Activated CD4-positive, alpha-beta T cell treated with anti-CD3 and anti-CD28 coated beads for 36 hours (primary cell): ENCODE data around the gene RBMS1. TPM values are rescaled to one million over a fixed set of nuclear protein-coding genes. Genes with fewer than 3 reads are reported as not detected.

Experiments
- ATAC-seq: fragments of 200-7000 bp; cut with Tn5 transposase; one replicate; pipeline ENCODE4 v1.10.0; 2021; ENCODE audit warnings: mild to moderate bottlenecking, moderate library complexity
- CTCF ChIA-PET: fragments of 350-600 bp; sonication (Branson Sonifier 250); formaldehyde crosslinking; loops from one replicate; lab custom pipeline; 2021; ENCODE audit warnings: antibody characterized with exemption; lab: Charles Lee
- POLR2A ChIA-PET: fragments of 350-600 bp; sonication (Branson Sonifier 250); formaldehyde crosslinking; loops from one replicate; lab custom pipeline; 2021; ENCODE audit warnings: antibody characterized with exemption, inconsistent platforms; lab: Charles Lee
- DNase-seq: peaks from one replicate; pipeline ENCODE4 v3.0.0-alpha.2; 2020
- H3K27ac Mint-ChIP-seq: one replicate; pipeline ENCODE4 v1.8.0; 2021; ENCODE audit warnings: mixed read lengths
- H3K27me3 Mint-ChIP-seq: one replicate; pipeline ENCODE4 v1.8.0; 2021; ENCODE audit warnings: mixed read lengths
- H3K36me3 Mint-ChIP-seq: one replicate; pipeline ENCODE4 v1.8.0; 2021; ENCODE audit warnings: low read depth, mixed read lengths
- H3K4me1 Mint-ChIP-seq: one replicate; pipeline ENCODE4 v1.8.0; 2021; ENCODE audit warnings: mixed read lengths
- H3K4me3 Mint-ChIP-seq: one replicate; pipeline ENCODE4 v1.8.0; 2021; ENCODE audit warnings: mild to moderate bottlenecking, moderate library complexity, mixed read lengths
- H3K9me3 Mint-ChIP-seq: one replicate; pipeline ENCODE4 v1.8.0; 2021; ENCODE audit warnings: low read depth, mixed read lengths
- intact Hi-C, 2 experiments: fragments of 100-400 bp; cut with DNase I in 1 of 2; cut with micrococcal nuclease in 1 of 2; formaldehyde crosslinking; loops; one replicate each; pipeline versions ENCODE4 v1.14.2 to v1.15.1; 2022 to 2024; cut with DNase I, micrococcal nuclease
- total RNA-seq, 2 experiments: library from RNA; stranded (reverse); gene quantifications; one replicate each; pipeline ENCODE4 v1.2.3, GENCODE V29; 2021

RBMS1 gene
- total RNA-seq, 2 experiments from 2014 or later = 39.3 to 47.7 TPM

DNA sequence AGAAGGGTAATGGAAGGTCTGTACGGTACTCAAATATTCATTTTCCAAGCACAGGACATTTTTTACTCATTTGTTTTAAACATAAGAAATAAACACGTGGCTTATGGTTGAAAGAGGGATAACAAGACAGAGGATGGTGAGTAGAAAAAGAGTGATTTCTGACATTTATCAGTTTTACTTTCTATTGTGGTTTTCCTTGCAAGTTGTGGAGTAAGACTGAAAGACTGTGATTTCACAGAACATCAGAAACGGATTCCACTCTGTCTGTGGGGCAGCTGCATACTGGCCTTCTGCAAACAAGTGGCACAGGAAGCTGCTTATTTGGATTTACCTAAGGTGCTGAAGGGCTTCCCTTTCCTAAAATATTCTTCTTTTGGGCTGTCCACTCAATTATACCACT, 171.3 kb downstream of the RBMS1 start:
- intact Hi-C loops = loop anchor here (1.0 to 10.0 kb wide), 14 partner anchors 21 to 752 kb away; partner anchors contain the start of gene RBMS1 (in 1 of the 2)
- ATAC-seq = peak; percentile 80
- Mint-ChIP-seq H3K36me3 (peaks cover 12% of the 10 kb centered on the region), H3K4me3 (no peak overlapping the region), H3K27ac (peak overlapping the region; percentile 11), H3K9me3 (no peaks in the 10 kb centered on the region), H3K4me1 (peaks cover 81% of the 10 kb centered on the region), H3K27me3 (no peaks in the 10 kb centered on the region)
- peak; percentile 56 for DNase-seq
- ChIA-PET CTCF (interaction anchor here (0.6 to 4.6 kb wide), 16 partner anchors 8 to 742 kb away, joined by 3 to 45 read pairs (median 3); no protein-coding TSS in a partner anchor), POLR2A (no interaction called here)

DNA sequence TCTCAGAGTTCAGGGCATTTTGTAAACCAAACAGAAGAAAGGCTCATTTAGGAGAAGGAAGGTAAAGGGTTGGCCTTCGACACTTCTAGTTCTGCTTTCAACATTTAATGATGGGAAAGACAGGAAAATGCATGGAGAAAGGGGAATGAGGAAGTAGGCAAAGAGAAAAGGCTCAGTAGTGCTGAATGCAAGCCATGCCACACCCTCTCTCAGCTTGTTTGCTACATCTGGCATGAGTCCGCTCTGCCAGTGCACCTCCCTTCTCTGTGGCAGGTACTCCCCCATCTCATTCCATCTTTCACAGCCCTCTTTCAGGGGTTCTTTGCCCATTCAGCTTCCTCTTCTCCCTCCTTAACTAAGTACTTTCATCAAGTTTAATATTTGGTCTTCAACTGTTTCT, 172.6 kb downstream of the RBMS1 start:
- intact Hi-C loops = loop anchor here (5.0 to 10.0 kb wide), 4 partner anchors 86 to 754 kb away; no protein-coding TSS in a partner anchor
- peak overlapping the region; percentile 8 for H3K27ac Mint-ChIP-seq

DNA sequence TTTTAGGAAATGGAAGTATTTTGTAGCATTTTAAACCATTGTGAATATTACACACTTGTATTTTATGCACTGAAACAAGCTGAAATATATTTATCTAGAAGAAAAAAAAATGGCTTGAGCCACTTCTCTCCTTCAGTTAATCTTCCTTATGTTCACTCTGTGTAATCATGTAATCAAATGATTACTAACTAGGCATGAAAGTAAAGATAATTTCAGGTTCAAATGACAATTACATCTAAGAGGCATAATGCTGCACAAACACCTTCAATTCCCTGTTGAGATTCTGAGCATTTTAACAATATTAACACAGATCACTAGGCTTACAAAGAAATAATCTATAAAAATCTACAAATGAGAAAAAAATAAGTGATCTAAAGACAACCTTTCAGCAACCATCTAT, 173.9 kb downstream of the RBMS1 start:
- H3K36me3 Mint-ChIP-seq = peaks cover 14% of the 10 kb centered on the region
- intact Hi-C loops = loop anchor here (5.0 to 10.0 kb wide), 4 partner anchors 88 to 755 kb away; no protein-coding TSS in a partner anchor
- H3K9me3 Mint-ChIP-seq = no peaks in the 10 kb centered on the region
- ChIA-PET POLR2A (no interaction called here), CTCF (interaction anchor here (0.6 to 1.7 kb wide), 5 partner anchors 9 to 312 kb away, joined by 3 to 5 read pairs (median 3); no protein-coding TSS in a partner anchor)
- peaks cover 74% of the 10 kb centered on the region for H3K4me1 Mint-ChIP-seq
- no peak overlapping the region for H3K27ac Mint-ChIP-seq
- DNase-seq = no peak
- no peak overlapping the region for H3K4me3 Mint-ChIP-seq
- no peaks in the 10 kb centered on the region for H3K27me3 Mint-ChIP-seq
- no peak for ATAC-seq

More for the DNA sequence above, 172.6 kb downstream of the RBMS1 start:
- no peak overlapping the region for H3K4me3 Mint-ChIP-seq
- ATAC-seq (no peak), DNase-seq (no peak)
- ChIA-PET POLR2A (no interaction called here), CTCF (interaction anchor here (0.7 to 1.7 kb wide), 6 partner anchors 15 to 66 kb away, joined by 3 to 5 read pairs (median 3); no protein-coding TSS in a partner anchor)
- peaks cover 14% of the 10 kb centered on the region for H3K36me3 Mint-ChIP-seq
- H3K4me1 Mint-ChIP-seq = peaks cover 84% of the 10 kb centered on the region
- no peaks in the 10 kb centered on the region for H3K9me3 Mint-ChIP-seq
- no peaks in the 10 kb centered on the region for H3K27me3 Mint-ChIP-seq

DNA sequence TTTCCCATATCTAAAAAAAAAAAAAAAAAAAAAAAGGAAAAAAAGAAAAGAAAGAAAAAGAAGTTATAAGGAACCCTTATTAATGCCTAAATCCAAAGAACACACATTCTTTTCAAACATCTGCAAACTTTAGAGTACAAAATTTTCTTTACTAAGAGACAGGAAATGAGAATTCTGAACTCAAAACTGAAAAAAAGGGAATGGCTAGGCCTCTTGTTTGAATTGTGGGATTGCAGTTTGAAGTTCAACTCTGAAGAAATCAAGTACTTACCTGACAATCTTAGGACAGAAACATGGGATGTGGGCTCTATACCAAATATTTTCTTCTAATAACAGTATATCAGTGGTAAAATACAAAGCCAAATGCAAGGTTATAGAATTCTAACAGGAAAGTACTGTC, 175.4 kb downstream of the RBMS1 start:
- no peaks in the 10 kb centered on the region for H3K9me3 Mint-ChIP-seq
- H3K36me3 Mint-ChIP-seq = peaks cover 17% of the 10 kb centered on the region
- ChIA-PET POLR2A (interaction anchor here (0.7 kb wide), 1 partner anchor 884 kb away, joined by 3 read pairs; no protein-coding TSS in a partner anchor), CTCF (no interaction called here)
- H3K27ac Mint-ChIP-seq = no peak overlapping the region
- ATAC-seq (no peak), DNase-seq (no peak)
- intact Hi-C loops = no loop called here
- peaks cover 63% of the 10 kb centered on the region for H3K4me1 Mint-ChIP-seq
- no peak overlapping the region for H3K4me3 Mint-ChIP-seq
- H3K27me3 Mint-ChIP-seq = no peaks in the 10 kb centered on the region

DNA sequence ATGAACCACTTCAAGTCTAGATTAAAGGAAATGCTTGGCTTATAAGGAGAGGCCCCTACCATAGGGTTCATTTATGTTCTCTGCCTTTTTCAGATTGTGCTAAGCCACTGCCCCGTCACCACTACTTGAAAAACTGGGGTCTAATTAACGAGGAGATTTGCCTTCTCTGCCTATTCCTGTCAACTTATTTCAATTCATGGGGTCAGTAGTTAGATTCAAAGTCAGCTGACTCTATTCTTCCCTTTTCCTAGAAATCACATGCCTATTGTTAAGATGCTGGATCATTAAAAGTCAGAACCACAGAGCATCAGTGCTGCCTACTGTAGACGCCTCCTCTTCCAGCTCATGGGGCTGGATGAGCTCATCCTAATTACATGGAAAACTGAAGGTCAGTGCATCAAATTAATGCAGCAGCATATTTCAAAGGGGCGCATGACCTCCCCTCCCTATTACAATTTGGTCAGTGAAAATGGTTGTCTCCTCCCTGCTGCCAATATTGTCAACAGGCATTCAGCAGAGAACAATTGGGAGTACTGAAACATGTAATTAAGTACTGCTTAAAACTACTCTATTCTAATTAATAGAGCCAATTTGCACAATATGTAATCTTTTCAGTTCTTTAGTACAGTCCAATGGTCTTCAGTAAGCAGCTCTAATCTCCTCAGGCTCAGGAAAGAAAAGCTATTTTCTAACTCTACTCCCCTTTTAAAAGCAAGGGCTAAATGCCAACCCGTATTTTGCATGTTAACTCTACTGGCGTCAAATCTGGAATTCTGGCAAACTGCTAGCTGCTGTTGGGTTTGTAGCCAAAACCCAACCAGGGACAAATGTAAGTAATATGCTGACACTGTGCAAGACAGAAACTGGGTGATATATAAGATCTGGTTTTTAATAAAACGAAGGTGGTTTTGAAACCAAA, 176.2 kb downstream of the RBMS1 start:
- H3K27ac Mint-ChIP-seq = no peak overlapping the region
- ATAC-seq (no peak), DNase-seq (no peak)
- ChIA-PET POLR2A (interaction anchor here (0.7 kb wide), 1 partner anchor 885 kb away, joined by 3 read pairs; no protein-coding TSS in a partner anchor), CTCF (interaction anchor here (0.7 to 0.9 kb wide), 2 partner anchors 13 to 45 kb away, joined by 3 read pairs; no protein-coding TSS in a partner anchor)
- peaks cover 17% of the 10 kb centered on the region for H3K36me3 Mint-ChIP-seq
- intact Hi-C loops = no loop called here
- peaks cover 55% of the 10 kb centered on the region for H3K4me1 Mint-ChIP-seq
- no peaks in the 10 kb centered on the region for H3K27me3 Mint-ChIP-seq
- no peak overlapping the region for H3K4me3 Mint-ChIP-seq
- no peaks in the 10 kb centered on the region for H3K9me3 Mint-ChIP-seq

DNA sequence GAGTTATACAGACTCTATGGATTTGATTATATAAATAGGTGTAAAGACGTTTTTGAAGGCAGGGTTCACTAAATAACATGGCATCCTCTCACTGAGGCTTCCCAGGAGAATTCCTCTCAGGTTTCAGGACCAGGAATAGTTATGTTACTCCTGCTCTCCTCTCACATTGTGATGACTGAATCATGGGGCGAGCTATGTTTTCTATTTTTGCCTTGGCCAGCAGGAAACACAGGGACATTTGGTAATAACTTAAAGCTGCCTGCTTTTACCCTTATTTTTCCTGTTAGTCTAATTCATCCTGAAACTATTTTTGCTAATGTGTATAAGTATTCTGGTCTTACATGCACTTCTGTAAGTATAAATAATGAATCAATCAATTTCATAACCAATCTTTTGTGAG, 178.3 kb downstream of the RBMS1 start:
- peaks cover 12% of the 10 kb centered on the region for H3K36me3 Mint-ChIP-seq
- H3K27ac Mint-ChIP-seq = no peak overlapping the region
- no peak overlapping the region for H3K4me3 Mint-ChIP-seq
- ATAC-seq (no peak), DNase-seq (no peak)
- intact Hi-C loops = no loop called here
- H3K27me3 Mint-ChIP-seq = no peaks in the 10 kb centered on the region
- ChIA-PET CTCF (interaction anchor here (1.5 to 3.6 kb wide), 2 partner anchors 8 to 12 kb away, joined by 3 to 27 read pairs; no protein-coding TSS in a partner anchor), POLR2A (no interaction called here)
- H3K9me3 Mint-ChIP-seq = no peaks in the 10 kb centered on the region
- peaks cover 35% of the 10 kb centered on the region for H3K4me1 Mint-ChIP-seq

DNA sequence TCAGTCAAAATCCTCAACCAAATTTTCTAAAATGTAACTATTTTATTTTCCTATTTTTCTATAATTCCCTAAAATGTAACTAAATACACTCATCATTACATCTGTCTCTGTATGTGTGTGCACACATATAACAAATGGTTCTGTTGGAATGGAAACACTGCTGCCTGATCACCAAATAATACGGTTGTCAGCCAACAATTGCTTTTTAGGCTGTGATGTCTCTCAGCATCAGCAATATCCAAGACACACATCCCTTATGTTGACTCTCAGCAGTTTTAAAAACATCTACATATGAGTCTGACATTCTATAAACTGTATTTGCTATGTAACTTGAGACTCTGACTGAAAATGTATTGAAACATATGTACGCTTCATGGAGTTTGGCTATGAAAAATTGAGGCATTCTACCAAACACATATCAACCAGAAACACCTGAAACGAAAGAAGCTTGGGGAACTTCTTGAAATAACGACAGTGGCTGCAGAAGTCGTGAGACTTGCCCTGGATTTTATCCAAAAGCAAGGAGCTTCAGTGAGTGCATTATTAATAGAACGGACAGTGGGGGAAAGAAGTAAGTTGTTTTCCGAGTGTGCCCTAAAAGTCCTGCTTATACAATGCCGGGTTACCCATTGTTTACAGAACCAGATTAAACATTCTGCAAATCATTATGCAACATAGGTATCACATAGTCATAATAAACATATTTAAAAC, 183.3 kb downstream of the RBMS1 start:
- no peaks in the 10 kb centered on the region for H3K9me3 Mint-ChIP-seq
- H3K4me3 Mint-ChIP-seq = no peak overlapping the region
- POLR2A ChIA-PET = no interaction called here
- H3K36me3 Mint-ChIP-seq = peaks cover 27% of the 10 kb centered on the region
- intact Hi-C loops = no loop called here
- no peaks in the 10 kb centered on the region for H3K27me3 Mint-ChIP-seq
- H3K4me1 Mint-ChIP-seq = peaks cover 8% of the 10 kb centered on the region
- CTCF ChIA-PET = no interaction called here
- ATAC-seq = no peak
- no peak overlapping the region for H3K27ac Mint-ChIP-seq
- DNase-seq = no peak

DNA sequence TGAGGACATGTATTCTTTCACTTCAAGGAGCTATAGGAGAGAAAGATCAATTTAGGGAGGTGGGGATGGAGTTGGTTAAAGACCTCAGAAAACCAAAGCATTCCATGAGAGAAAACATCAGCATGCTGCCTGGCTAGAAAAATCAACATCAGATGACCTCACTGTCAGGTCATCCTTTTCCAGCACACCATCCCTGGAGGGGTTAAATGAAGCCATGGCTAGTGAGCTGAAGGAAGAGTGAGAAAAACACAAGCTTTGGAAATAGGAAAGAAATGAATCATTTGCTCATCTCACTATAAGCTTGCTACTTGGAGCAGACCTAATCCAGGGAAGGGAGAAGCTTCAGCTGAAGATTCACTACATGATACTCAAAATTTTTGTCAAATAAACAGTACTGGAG, 184.0 kb downstream of the RBMS1 start:
- Mint-ChIP-seq H3K36me3 (peaks cover 27% of the 10 kb centered on the region), H3K9me3 (no peaks in the 10 kb centered on the region), H3K4me3 (no peak overlapping the region), H3K27me3 (no peaks in the 10 kb centered on the region), H3K27ac (no peak overlapping the region), H3K4me1 (peaks cover 5% of the 10 kb centered on the region)
- DNase-seq = no peak
- ChIA-PET CTCF (interaction anchor here (0.5 to 1.1 kb wide), 3 partner anchors 13 to 39 kb away, joined by 3 to 5 read pairs (median 3); no protein-coding TSS in a partner anchor), POLR2A (no interaction called here)
- ATAC-seq = no peak
- intact Hi-C loops = no loop called here

DNA sequence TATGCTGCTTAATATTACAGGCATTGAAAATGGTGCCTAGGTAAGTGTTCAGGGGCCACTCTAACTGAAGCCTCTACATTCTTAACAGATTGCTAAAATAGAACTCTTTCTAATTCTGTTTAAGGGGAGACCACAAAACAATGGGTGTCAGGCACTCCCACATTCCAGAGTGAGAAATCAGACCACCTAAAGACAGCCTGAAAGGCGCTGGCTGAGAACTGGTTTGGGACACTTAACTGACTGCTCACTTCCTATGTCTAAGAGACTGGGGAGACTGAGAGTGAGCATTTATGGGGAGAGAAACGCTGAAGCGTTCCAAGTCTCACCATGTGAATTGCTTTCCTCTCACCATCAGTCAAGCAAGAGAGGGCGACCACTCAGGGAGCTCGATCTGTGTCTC, 184.7 kb downstream of the RBMS1 start:
- Mint-ChIP-seq H3K4me3 (no peak overlapping the region), H3K27ac (no peak overlapping the region), H3K36me3 (peaks cover 27% of the 10 kb centered on the region), H3K27me3 (no peaks in the 10 kb centered on the region), H3K9me3 (no peaks in the 10 kb centered on the region), H3K4me1 (peaks cover 5% of the 10 kb centered on the region)
- no peak for DNase-seq
- ATAC-seq = no peak
- intact Hi-C loops = no loop called here
- CTCF ChIA-PET = interaction anchor here (0.5 to 1.1 kb wide), 2 partner anchors 14 to 15 kb away, joined by 3 read pairs; no protein-coding TSS in a partner anchor
- POLR2A ChIA-PET = no interaction called here

DNA sequence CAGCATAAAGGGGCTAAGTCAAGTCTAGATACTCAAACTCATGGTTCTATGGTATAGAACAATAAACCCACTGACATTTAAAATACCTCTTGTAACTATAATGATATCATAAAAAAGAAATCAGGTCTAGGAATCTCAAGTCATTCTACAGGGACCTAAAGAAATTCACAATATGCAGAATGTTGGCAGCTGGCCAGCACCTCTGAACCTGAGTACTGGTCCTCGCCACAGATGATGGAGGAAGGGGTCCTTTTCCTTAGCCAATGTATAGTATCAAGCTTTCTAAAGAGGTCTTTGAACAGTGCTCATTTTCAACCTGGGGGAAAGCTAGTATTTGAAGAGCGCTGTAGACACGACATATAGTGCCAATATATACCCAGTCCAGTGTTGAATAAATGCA, 185.1 kb downstream of the RBMS1 start:
- ChIA-PET POLR2A (no interaction called here), CTCF (interaction anchor here (0.6 to 1.1 kb wide), 2 partner anchors 16 to 101 kb away, joined by 3 to 4 read pairs; no protein-coding TSS in a partner anchor)
- peaks cover 8% of the 10 kb centered on the region for H3K4me1 Mint-ChIP-seq
- no peaks in the 10 kb centered on the region for H3K27me3 Mint-ChIP-seq
- H3K9me3 Mint-ChIP-seq = no peaks in the 10 kb centered on the region
- H3K4me3 Mint-ChIP-seq = no peak overlapping the region
- H3K27ac Mint-ChIP-seq = no peak overlapping the region
- H3K36me3 Mint-ChIP-seq = peaks cover 28% of the 10 kb centered on the region
- ATAC-seq = no peak
- intact Hi-C loops = no loop called here
- DNase-seq = no peak

DNA sequence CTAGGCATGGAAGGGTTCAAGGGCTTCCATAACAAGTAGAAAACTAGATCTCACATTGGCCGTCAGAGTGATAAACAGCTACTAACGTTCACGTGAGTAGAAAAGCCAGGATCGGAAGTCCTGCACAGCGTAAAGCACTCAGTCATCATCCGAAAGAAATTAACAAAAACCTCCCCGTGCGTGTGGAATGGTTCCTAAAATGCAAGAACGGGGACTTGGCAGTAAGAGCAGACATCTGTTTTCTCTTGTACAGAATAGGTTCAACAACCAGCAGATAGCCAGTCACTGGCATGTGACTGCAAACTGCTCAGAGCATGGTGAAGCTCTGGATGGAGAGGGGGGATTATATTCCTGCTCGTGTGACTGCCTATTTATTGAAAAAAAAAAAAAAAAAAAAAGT, 186.6 kb downstream of the RBMS1 start:
- H3K4me1 Mint-ChIP-seq = peaks cover 15% of the 10 kb centered on the region
- ChIA-PET CTCF (no interaction called here), POLR2A (no interaction called here)
- peaks cover 36% of the 10 kb centered on the region for H3K36me3 Mint-ChIP-seq
- ATAC-seq = no peak
- no peaks in the 10 kb centered on the region for H3K27me3 Mint-ChIP-seq
- no peak overlapping the region for H3K4me3 Mint-ChIP-seq
- no peaks in the 10 kb centered on the region for H3K9me3 Mint-ChIP-seq
- intact Hi-C loops = no loop called here
- no peak for DNase-seq
- no peak overlapping the region for H3K27ac Mint-ChIP-seq
